GM23338 (cell line): ENCODE results near the gene C1QTNF2.

ENCODE experiments used
- CTCF ChIP-seq, 2 experiments: fragments of 200-600 bp in 1 of 2; sonication (generic) in 1 of 2; conservative IDR thresholded peaks; 2 replicates each; pipeline versions ENCODE4 v1.5.1 to v1.6.1; 2016 to 2017; ENCODE audit warnings: antibody characterized with exemption in 2 of 2, low read depth in 2 of 2, mild to moderate bottlenecking in 2 of 2, moderate library complexity in 1 of 2
- EZH2 ChIP-seq: fragments of 200-600 bp; sonication (generic); IDR thresholded peaks from one replicate; pipeline ENCODE4 v1.8.0; 2017; ENCODE audit warnings: antibody characterized with exemption, mild to moderate bottlenecking, low read depth; ENCODE audit not compliant: unreplicated experiment

- TF ChIP-seq CTCF (conservative IDR thresholded peaks at IDR 0.05; ENCODE audit: low read depth in 2 of 2) (no peak), EZH2 (no peak)
Observed at GRCh38 chr5:160325716-160326115, 44.7 kb downstream of the C1QTNF2 start.
